H9 (cell line): ENCODE measurements around the gene TBC1D5. TPM values are rescaled to one million over a fixed set of nuclear protein-coding genes. Genes with fewer than 3 reads are reported as not detected.

Experiments used
- DNase-seq: peaks from one replicate; pipeline ENCODE4 v3.0.0-alpha.2; 2017
- H2AFZ ChIP-seq: one replicate; pipeline ENCODE4 v1.6.1; 2013; ENCODE audit warnings: mild to moderate bottlenecking, low read length, control low read depth, moderate library complexity
- H2AK5ac ChIP-seq: 2 replicates; pipeline ENCODE4 v1.6.1; 2013; ENCODE audit warnings: low read length, control low read depth, mixed read lengths; ENCODE audit not compliant: insufficient read length
- H2BK120ac ChIP-seq: one replicate; pipeline ENCODE4 v1.6.1; 2013; ENCODE audit warnings: low read depth, mild to moderate bottlenecking, low read length, control low read depth, inconsistent platforms; ENCODE audit not compliant: poor library complexity, severe bottlenecking
- H2BK12ac ChIP-seq: 2 replicates; pipeline ENCODE4 v1.6.1; 2013; ENCODE audit warnings: low read length, control low read depth, mixed read lengths, low read depth; ENCODE audit not compliant: insufficient read length
- H2BK15ac ChIP-seq: 2 replicates; pipeline ENCODE4 v1.6.1; 2013; ENCODE audit warnings: low read depth, low read length, control low read depth
- H2BK20ac ChIP-seq: one replicate; pipeline ENCODE4 v1.6.1; 2013; ENCODE audit warnings: low read depth, mild to moderate bottlenecking, low read length, control low read depth, inconsistent platforms; ENCODE audit not compliant: poor library complexity, severe bottlenecking
- H2BK5ac ChIP-seq: 2 replicates; pipeline ENCODE4 v1.6.1; 2013; ENCODE audit warnings: low read length, control low read depth, mixed read lengths; ENCODE audit not compliant: insufficient read length
- H3K14ac ChIP-seq: 2 replicates; pipeline ENCODE4 v1.6.1; 2013; ENCODE audit warnings: low read length, control low read depth; ENCODE audit not compliant: insufficient read depth
- H3K18ac ChIP-seq: 2 replicates; pipeline ENCODE4 v1.6.1; 2013; ENCODE audit warnings: low read depth, mild to moderate bottlenecking, mixed read lengths, low read length, control low read depth; ENCODE audit not compliant: insufficient read length
- H3K23ac ChIP-seq: 2 replicates; pipeline ENCODE4 v1.6.1; 2013; ENCODE audit warnings: low read length, control low read depth, mixed read lengths, low read depth; ENCODE audit not compliant: insufficient read length
- H3K23me2 ChIP-seq: 2 replicates; pipeline ENCODE4 v1.6.1; 2013; ENCODE audit warnings: low read depth, mild to moderate bottlenecking, mixed read lengths, low read length, control low read depth; ENCODE audit not compliant: insufficient read length, poor library complexity, severe bottlenecking
- H3K27ac ChIP-seq: 2 replicates; pipeline ENCODE4 v1.5.1; 2013; ENCODE audit warnings: low read length, control low read depth, mixed read lengths, low read depth; ENCODE audit not compliant: insufficient read length
- H3K27me3 ChIP-seq: 2 replicates; pipeline ENCODE4 v1.6.1; 2013; ENCODE audit warnings: low read length, control low read depth, inconsistent platforms; ENCODE audit not compliant: insufficient read depth
- H3K4ac ChIP-seq: 2 replicates; pipeline ENCODE4 v1.6.1; 2013; ENCODE audit warnings: low read depth, mild to moderate bottlenecking, control low read depth, inconsistent platforms, low read length, moderate library complexity
- H3K4me1 ChIP-seq: 2 replicates; pipeline ENCODE4 v1.6.1; 2013; ENCODE audit warnings: low read length, control low read depth, inconsistent platforms; ENCODE audit not compliant: insufficient read depth
- H3K4me2 ChIP-seq: 2 replicates; pipeline ENCODE4 v1.6.1; 2013; ENCODE audit warnings: low read length, control low read depth, mixed read lengths; ENCODE audit not compliant: insufficient read length, insufficient read depth
- H3K56ac ChIP-seq: 2 replicates; pipeline ENCODE4 v1.6.1; 2013; ENCODE audit warnings: low read depth, mild to moderate bottlenecking, mixed read lengths, low read length, control low read depth; ENCODE audit not compliant: insufficient read length
- H3K79me1 ChIP-seq: 2 replicates; pipeline ENCODE4 v1.6.1; 2013; ENCODE audit warnings: low read depth, mild to moderate bottlenecking, moderate library complexity, low read length, control low read depth, inconsistent platforms; ENCODE audit not compliant: insufficient read depth, poor library complexity, severe bottlenecking
- H3K79me2 ChIP-seq: 2 replicates; pipeline ENCODE4 v1.6.1; 2013; ENCODE audit warnings: low read length, control low read depth, inconsistent platforms; ENCODE audit not compliant: insufficient read depth
- H3K9ac ChIP-seq: 2 replicates; pipeline ENCODE4 v1.6.1; 2013; ENCODE audit warnings: low read length, control low read depth, mixed read lengths; ENCODE audit not compliant: insufficient read length; ENCODE audit errors: extremely low read depth
- H3K9me3 ChIP-seq: one replicate; pipeline ENCODE4 v1.6.1; 2013; ENCODE audit warnings: low read depth, low read length, inconsistent platforms; ENCODE audit not compliant: control insufficient read depth
- H3T11ph ChIP-seq: one replicate; pipeline ENCODE4 v1.6.1; 2013; ENCODE audit warnings: mild to moderate bottlenecking, low read length, control low read depth, inconsistent platforms
- H4K20me1 ChIP-seq: one replicate; pipeline ENCODE4 v1.6.1; 2013; ENCODE audit not compliant: control insufficient read depth, insufficient read length, insufficient read depth
- H4K5ac ChIP-seq: 2 replicates; pipeline ENCODE4 v1.6.1; 2013; ENCODE audit warnings: low read depth, mild to moderate bottlenecking, mixed read lengths, low read length, control low read depth; ENCODE audit not compliant: insufficient read length
- H4K8ac ChIP-seq: replicated peaks from 2 replicates; pipeline ENCODE4 v1.6.1; 2013; ENCODE audit warnings: low read length, control low read depth, mixed read lengths, low read depth; ENCODE audit not compliant: insufficient read length
- H4K91ac ChIP-seq: 2 replicates; pipeline ENCODE4 v1.6.1; 2013; ENCODE audit warnings: low read depth, mild to moderate bottlenecking, moderate library complexity, mixed read lengths, low read length, control low read depth; ENCODE audit not compliant: insufficient read length
- H3K27ac Mint-ChIP-seq, 3 experiments: 2 replicates in 2 of 3; 3 replicates in 1 of 3; pipeline ENCODE4 v1.8.0; 2020 to 2021; ENCODE audit warnings: mixed read lengths in 3 of 3, mild to moderate bottlenecking in 1 of 3, moderate library complexity in 1 of 3
- H3K27me3 Mint-ChIP-seq: 2 replicates; pipeline ENCODE4 v1.8.0; 2021; ENCODE audit warnings: low read depth, mild to moderate bottlenecking, moderate library complexity, mixed read lengths
- H3K36me3 Mint-ChIP-seq, 3 experiments: 2 replicates in 2 of 3; 3 replicates in 1 of 3; pipeline ENCODE4 v1.8.0; 2020 to 2021; ENCODE audit warnings: low read depth in 3 of 3, mixed read lengths in 3 of 3; ENCODE audit not compliant: insufficient read depth in 1 of 3
- H3K4me1 Mint-ChIP-seq, 2 experiments: 2 replicates each; pipeline ENCODE4 v1.8.0; 2020; ENCODE audit warnings: mixed read lengths in 2 of 2
- H3K4me3 Mint-ChIP-seq, 2 experiments: 2 replicates in 1 of 2; 3 replicates in 1 of 2; pipeline ENCODE4 v1.8.0; 2020 to 2021; ENCODE audit warnings: mild to moderate bottlenecking in 2 of 2, mixed read lengths in 2 of 2, moderate library complexity in 1 of 2
- H3K9me3 Mint-ChIP-seq, 2 experiments: 2 replicates in 1 of 2; 3 replicates in 1 of 2; pipeline ENCODE4 v1.8.0; 2020; ENCODE audit warnings: mild to moderate bottlenecking in 2 of 2, mixed read lengths in 2 of 2, moderate library complexity in 1 of 2
- total RNA-seq: library from RNA; stranded (reverse); gene quantifications from 2 replicates; pipeline ENCODE4 v1.2.1, GENCODE V29; 2021
- TF ChIP-seq, protein P1 (sequence below): fragments of 200-600 bp; sonication (generic); conservative IDR thresholded peaks from 3 replicates; pipeline ENCODE4 v1.8.0; 2021; ENCODE audit warnings: antibody characterized with exemption, mild to moderate bottlenecking

The TBC1D5 gene
- total RNA-seq, 1 experiment from 2014 or later: 25.0 TPM

DNA sequence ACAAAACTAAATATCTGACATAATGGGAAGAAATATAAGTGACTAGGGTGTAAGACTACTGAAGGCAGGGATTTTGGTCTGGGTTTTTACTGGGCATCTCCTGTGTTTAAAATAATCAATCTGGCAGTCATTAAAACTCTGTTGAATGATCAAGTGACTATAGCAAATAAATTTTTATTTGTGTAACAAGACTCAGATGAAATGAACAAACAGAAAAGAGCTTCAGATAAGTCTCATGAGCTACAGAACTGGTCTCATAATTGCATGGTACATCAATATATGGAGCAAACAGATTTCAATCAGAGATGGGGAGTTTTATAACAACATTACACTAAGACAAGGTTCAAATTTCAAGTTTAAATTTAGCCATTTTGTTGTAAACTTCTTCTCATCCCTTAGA, 485.2 kb downstream of the TBC1D5 start:
- Histone ChIP-seq H3K9ac (no peak overlapping the region), H3K56ac (no peak overlapping the region), H3T11ph (no peak overlapping the region), H4K8ac (no peak overlapping the region), H3K4ac (no peak overlapping the region), H3K23me2 (no peaks in the 10 kb centered on the region), H3K27ac (no peak overlapping the region), H2AFZ (no peak overlapping the region), H3K23ac (no peak overlapping the region), H2BK5ac (no peak overlapping the region), H4K20me1 (no peaks in the 10 kb centered on the region), H4K91ac (no peak overlapping the region), H2BK120ac (no peak overlapping the region), H3K14ac (no peak overlapping the region), H3K4me2 (no peak overlapping the region), H2BK12ac (no peak overlapping the region), H3K79me1 (no peaks in the 10 kb centered on the region), H4K5ac (no peak overlapping the region), H3K18ac (no peak overlapping the region), H3K9me3 (no peaks in the 10 kb centered on the region), H2BK15ac (no peak overlapping the region), H2AK5ac (no peak overlapping the region), H3K79me2 (no peaks in the 10 kb centered on the region), H2BK20ac (no peak overlapping the region), H3K27me3 (no peaks in the 10 kb centered on the region), H3K4me1 (no peaks in the 10 kb centered on the region)
- H3K27me3 Mint-ChIP-seq: no peaks in the 10 kb centered on the region
- no peak overlapping the region for H3K27ac Mint-ChIP-seq
- TF ChIP-seq, protein P1, sequence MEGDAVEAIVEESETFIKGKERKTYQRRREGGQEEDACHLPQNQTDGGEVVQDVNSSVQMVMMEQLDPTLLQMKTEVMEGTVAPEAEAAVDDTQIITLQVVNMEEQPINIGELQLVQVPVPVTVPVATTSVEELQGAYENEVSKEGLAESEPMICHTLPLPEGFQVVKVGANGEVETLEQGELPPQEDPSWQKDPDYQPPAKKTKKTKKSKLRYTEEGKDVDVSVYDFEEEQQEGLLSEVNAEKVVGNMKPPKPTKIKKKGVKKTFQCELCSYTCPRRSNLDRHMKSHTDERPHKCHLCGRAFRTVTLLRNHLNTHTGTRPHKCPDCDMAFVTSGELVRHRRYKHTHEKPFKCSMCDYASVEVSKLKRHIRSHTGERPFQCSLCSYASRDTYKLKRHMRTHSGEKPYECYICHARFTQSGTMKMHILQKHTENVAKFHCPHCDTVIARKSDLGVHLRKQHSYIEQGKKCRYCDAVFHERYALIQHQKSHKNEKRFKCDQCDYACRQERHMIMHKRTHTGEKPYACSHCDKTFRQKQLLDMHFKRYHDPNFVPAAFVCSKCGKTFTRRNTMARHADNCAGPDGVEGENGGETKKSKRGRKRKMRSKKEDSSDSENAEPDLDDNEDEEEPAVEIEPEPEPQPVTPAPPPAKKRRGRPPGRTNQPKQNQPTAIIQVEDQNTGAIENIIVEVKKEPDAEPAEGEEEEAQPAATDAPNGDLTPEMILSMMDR: no peak
- peaks cover 0 to 4% (median 0%) of the 10 kb centered on the region in 3 experiments; a peak in 1 of 7 replicates for H3K36me3 Mint-ChIP-seq
- H3K9me3 Mint-ChIP-seq: no peaks in the 10 kb centered on the region; a peak in 1 of 5 replicates
- H3K4me1 Mint-ChIP-seq: peaks cover 6 to 9% of the 10 kb centered on the region in 2 experiments
- H3K4me3 Mint-ChIP-seq: no peak overlapping the region
- DNase-seq: no peak
